ENCODE results near the gene GMNN.

DNA sequence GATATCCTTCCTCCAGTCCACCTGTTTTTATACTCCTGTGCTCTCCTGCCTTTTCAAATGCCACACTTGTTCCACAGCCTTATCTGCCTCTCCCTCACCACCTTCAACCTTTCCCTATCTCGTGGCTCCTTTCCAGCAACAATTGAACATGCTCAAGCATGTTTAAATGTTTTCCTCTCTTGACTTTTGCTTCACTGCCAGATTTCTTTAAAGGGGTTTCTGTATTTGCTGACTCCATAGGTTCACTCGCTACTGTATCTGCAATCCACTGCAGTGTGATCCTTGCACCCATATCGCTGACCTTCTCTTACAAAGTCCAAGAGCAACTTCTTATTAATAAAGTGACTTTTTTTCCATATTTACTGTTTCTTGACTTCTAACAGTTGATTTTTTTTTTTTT, 11.2 kb upstream of the GMNN start:
- no peak for TF ChIP-seq POLR2A (IDR thresholded peaks at IDR 0.05)
- TF ChIP-seq, protein P1, sequence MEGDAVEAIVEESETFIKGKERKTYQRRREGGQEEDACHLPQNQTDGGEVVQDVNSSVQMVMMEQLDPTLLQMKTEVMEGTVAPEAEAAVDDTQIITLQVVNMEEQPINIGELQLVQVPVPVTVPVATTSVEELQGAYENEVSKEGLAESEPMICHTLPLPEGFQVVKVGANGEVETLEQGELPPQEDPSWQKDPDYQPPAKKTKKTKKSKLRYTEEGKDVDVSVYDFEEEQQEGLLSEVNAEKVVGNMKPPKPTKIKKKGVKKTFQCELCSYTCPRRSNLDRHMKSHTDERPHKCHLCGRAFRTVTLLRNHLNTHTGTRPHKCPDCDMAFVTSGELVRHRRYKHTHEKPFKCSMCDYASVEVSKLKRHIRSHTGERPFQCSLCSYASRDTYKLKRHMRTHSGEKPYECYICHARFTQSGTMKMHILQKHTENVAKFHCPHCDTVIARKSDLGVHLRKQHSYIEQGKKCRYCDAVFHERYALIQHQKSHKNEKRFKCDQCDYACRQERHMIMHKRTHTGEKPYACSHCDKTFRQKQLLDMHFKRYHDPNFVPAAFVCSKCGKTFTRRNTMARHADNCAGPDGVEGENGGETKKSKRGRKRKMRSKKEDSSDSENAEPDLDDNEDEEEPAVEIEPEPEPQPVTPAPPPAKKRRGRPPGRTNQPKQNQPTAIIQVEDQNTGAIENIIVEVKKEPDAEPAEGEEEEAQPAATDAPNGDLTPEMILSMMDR (IDR thresholded peaks at IDR 0.05), result no peak

All from body of pancreas (tissue), 4 donors.